Lower leg skin (tissue), 3 donors: ENCODE results near the gene ITPRID1.

Source experiments
- CTCF ChIP-seq, 3 donors: fragments of 450-650 bp; IDR thresholded peaks; one replicate each; pipeline ENCODE4 v1.5.1; 2016; ENCODE audit warnings: antibody characterized with exemption in 3 of 3, mild to moderate bottlenecking in 3 of 3, moderate library complexity in 2 of 3
- POLR2A ChIP-seq, 2 donors: fragments of 450-650 bp; IDR thresholded peaks; one replicate each; pipeline ENCODE4 v1.6.1; 2016 to 2017; ENCODE audit warnings: antibody characterized with exemption in 2 of 2, mild to moderate bottlenecking in 1 of 2, moderate library complexity in 1 of 2

- TF ChIP-seq POLR2A (IDR thresholded peaks at IDR 0.05), result no peak
- no peak for TF ChIP-seq CTCF (IDR thresholded peaks at IDR 0.05)
Measured at GRCh38 chr7:31669461-31669860, 155.6 kb downstream of the ITPRID1 start.
